ENCODE data around the gene TLCD2.
A peak's percentile ranks its signal among the peaks of the same experiment; 100 is the strongest.
"Not testable (repeated sequence)": the region's sequence is repeated elsewhere in the genome, so short reads cannot be mapped to it uniquely, and the experiment has no call there.

Gene TLCD2

GRCh38 chr17:1709971-1710806 is at the start of gene TLCD2:
TSS of gene TLCD2 (minus strand) at chr17:1710377. CDS start at chr17:1710242, 135 bp downstream.
- DNase-seq, result peak in 1 of 2 experiments; percentile 19

GRCh38 chr17:1759529-1759928 is 49.4 kb upstream of the TLCD2 start:
- DNase-seq, result no peak

GRCh38 chr17:1758807-1759206 is 48.6 kb upstream of the TLCD2 start:
- no peak for DNase-seq

- DNase-seq, result no peak
These were observed 45.7 kb upstream of the TLCD2 start for GRCh38 chr17:1755827-1756262.

- no peak for DNase-seq
These were observed 45.2 kb upstream of the TLCD2 start for GRCh38 chr17:1755252-1755826.

GRCh38 chr17:1754430-1755112 is 44.4 kb upstream of the TLCD2 start:
- no peak for DNase-seq

GRCh38 chr17:1753767-1754429 is 43.7 kb upstream of the TLCD2 start:
- DNase-seq, result no peak

GRCh38 chr17:1752425-1753262 is 42.5 kb upstream of the TLCD2 start:
- no peak for DNase-seq

- DNase-seq, result no peak
These were observed 40.5 kb upstream of the TLCD2 start for GRCh38 chr17:1750628-1751027.

GRCh38 chr17:1746975-1747543 is 36.9 kb upstream of the TLCD2 start:
- DNase-seq, result no peak

GRCh38 chr17:1745513-1746020 is 35.4 kb upstream of the TLCD2 start:
- no peak for DNase-seq

- no peak for DNase-seq
These were observed 34.7 kb upstream of the TLCD2 start for GRCh38 chr17:1744551-1745512.

GRCh38 chr17:1743088-1743439 is 32.9 kb upstream of the TLCD2 start:
- no peak for DNase-seq

- no peak for DNase-seq
These were observed 32.4 kb upstream of the TLCD2 start, which contains the start of gene SERPINF2 for GRCh38 chr17:1742371-1743087. TSS of gene SERPINF2 (plus strand) at chr17:1742871. CDS start at chr17:1744996, 2,125 bp downstream.

GRCh38 chr17:1741899-1742298 is 31.7 kb upstream of the TLCD2 start:
- not testable (repeated sequence) for DNase-seq

- no peak for DNase-seq
These were observed 27.5 kb upstream of the TLCD2 start for GRCh38 chr17:1737531-1738291.

- peak in 1 of 2 experiments; percentile 9 for DNase-seq
These were observed 26.4 kb upstream of the TLCD2 start for GRCh38 chr17:1736348-1737281.
